Measurements from ENCODE around the gene IP6K2.

IP6K2 gene

DNA sequence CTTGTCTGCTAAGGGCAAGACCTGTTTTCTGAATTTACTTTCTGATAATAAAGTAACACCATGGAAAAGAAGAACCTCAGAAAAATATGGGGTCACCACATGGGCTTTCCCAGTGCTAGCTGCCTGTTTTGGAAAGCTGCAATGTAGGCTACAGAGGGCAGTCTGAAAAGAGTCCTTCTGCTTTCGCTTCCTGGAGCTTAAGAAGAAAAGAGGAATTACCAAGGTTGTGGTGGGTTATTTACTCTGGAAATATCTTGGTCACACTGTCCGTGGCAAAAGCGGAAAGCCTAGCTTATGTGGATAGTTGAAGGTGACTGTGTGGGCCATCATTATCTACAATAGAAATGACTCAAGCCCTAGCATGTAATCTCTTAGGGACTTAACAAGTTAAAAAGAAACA lies 31.7 kb upstream of the IP6K2 start:
- no peak overlapping the region for H3K27ac ChIP-seq (ENCODE audit: low read depth, low read length, poor library complexity, severe bottlenecking)
- no peaks in the 10 kb centered on the region for H3K27me3 ChIP-seq (ENCODE audit: insufficient read depth, low read length)
- no peak overlapping the region for H3K4me3 ChIP-seq (ENCODE audit: low read depth, low read length, poor library complexity, severe bottlenecking)
- no peaks in the 10 kb centered on the region for H3K9me2 ChIP-seq (ENCODE audit: low read depth, low read length)
- no peaks in the 10 kb centered on the region for H3F3A ChIP-seq (ENCODE audit: insufficient read depth, low read length)
- H3K4me2 ChIP-seq (ENCODE audit: low read length), result no peak overlapping the region
- peaks cover 29% of the 10 kb centered on the region for H3K36me3 ChIP-seq (ENCODE audit: insufficient read depth, low read length)
- no peaks in the 10 kb centered on the region for H3K9me3 ChIP-seq (ENCODE audit: low read length)
- H2AFZ ChIP-seq (ENCODE audit: low read length), result no peak overlapping the region
- no peak overlapping the region for H3K9ac ChIP-seq (ENCODE audit: low read length)
- no peak for TF ChIP-seq EZH2 (IDR thresholded peaks at IDR 0.05; ENCODE audit: borderline replicate concordance, low read length)
- TF ChIP-seq, protein P1, sequence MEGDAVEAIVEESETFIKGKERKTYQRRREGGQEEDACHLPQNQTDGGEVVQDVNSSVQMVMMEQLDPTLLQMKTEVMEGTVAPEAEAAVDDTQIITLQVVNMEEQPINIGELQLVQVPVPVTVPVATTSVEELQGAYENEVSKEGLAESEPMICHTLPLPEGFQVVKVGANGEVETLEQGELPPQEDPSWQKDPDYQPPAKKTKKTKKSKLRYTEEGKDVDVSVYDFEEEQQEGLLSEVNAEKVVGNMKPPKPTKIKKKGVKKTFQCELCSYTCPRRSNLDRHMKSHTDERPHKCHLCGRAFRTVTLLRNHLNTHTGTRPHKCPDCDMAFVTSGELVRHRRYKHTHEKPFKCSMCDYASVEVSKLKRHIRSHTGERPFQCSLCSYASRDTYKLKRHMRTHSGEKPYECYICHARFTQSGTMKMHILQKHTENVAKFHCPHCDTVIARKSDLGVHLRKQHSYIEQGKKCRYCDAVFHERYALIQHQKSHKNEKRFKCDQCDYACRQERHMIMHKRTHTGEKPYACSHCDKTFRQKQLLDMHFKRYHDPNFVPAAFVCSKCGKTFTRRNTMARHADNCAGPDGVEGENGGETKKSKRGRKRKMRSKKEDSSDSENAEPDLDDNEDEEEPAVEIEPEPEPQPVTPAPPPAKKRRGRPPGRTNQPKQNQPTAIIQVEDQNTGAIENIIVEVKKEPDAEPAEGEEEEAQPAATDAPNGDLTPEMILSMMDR (IDR thresholded peaks at IDR 0.05; ENCODE audit: low read length), result no peak
- H3K79me2 ChIP-seq (ENCODE audit: insufficient read depth, low read length), result no peaks in the 10 kb centered on the region
- no peaks in the 10 kb centered on the region for H4K20me1 ChIP-seq (ENCODE audit: insufficient read depth, low read length)
- peaks cover 6% of the 10 kb centered on the region for H3K4me1 ChIP-seq (ENCODE audit: insufficient read depth, low read length, severe bottlenecking)

DNA sequence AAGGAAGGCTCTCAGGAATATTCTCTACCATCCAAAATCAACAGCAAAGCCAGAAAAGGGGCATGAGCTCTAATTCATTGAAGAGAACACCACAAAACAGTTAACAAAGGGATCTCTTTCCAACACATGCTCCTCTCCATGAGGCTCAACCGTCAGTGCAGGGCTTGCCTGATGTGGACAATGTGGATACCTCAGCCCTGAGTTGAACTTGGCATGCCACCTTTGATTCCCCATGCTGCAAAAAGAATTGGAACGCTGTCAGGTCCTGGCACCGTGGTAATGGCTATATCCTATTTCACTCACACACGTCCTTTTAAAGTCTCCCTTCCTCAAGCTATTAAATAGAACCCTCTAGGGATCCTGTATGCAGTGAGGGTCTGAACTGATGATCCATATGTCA lies 30.7 kb upstream of the IP6K2 start:
- no peak overlapping the region for H3K9ac ChIP-seq (ENCODE audit: low read length)
- no peaks in the 10 kb centered on the region for H3K9me2 ChIP-seq (ENCODE audit: low read depth, low read length)
- H2AFZ ChIP-seq (ENCODE audit: low read length), result no peak overlapping the region
- no peaks in the 10 kb centered on the region for H3K27me3 ChIP-seq (ENCODE audit: insufficient read depth, low read length)
- H3K36me3 ChIP-seq (ENCODE audit: insufficient read depth, low read length), result peaks cover 29% of the 10 kb centered on the region
- no peak for TF ChIP-seq EZH2 (IDR thresholded peaks at IDR 0.05; ENCODE audit: borderline replicate concordance, low read length)
- TF ChIP-seq, protein P1 (IDR thresholded peaks at IDR 0.05; ENCODE audit: low read length), result no peak
- H3K9me3 ChIP-seq (ENCODE audit: low read length), result no peaks in the 10 kb centered on the region
- H3K79me2 ChIP-seq (ENCODE audit: insufficient read depth, low read length), result no peaks in the 10 kb centered on the region
- H3F3A ChIP-seq (ENCODE audit: insufficient read depth, low read length), result no peaks in the 10 kb centered on the region
- H4K20me1 ChIP-seq (ENCODE audit: insufficient read depth, low read length), result no peaks in the 10 kb centered on the region
- H3K4me1 ChIP-seq (ENCODE audit: insufficient read depth, low read length, severe bottlenecking), result peaks cover 6% of the 10 kb centered on the region
- no peak overlapping the region for H3K4me3 ChIP-seq (ENCODE audit: low read depth, low read length, poor library complexity, severe bottlenecking)
- no peak overlapping the region for H3K4me2 ChIP-seq (ENCODE audit: low read length)
- H3K27ac ChIP-seq (ENCODE audit: low read depth, low read length, poor library complexity, severe bottlenecking), result no peak overlapping the region

DNA sequence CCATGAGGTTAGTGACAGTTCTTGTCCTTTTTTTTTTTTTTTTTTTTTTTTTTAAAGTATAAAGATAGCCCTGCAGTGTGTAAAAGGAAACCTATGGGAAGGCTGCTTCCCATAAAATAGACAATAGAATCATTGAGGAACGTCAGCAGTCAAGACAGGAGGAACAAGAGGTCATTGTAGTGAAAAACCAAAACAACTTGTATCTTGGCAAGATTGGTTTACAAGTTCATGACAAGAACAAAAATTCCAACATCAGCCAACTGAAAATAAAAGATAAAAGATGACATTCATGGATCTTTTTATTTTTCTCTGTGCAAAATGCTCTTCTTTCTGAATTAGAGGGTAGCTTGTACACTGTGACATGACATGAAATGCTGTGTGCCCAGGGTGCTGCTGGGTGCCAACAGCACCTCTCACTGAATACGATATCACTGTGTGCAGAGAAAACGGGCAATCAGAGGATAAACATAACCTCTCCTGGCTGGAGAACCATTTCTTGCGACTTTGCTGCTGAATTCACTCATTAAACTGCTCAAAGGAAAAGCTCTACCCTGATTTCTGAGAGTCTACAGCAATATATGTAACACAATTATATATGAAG lies 30.1 kb upstream of the IP6K2 start:
- H3F3A ChIP-seq (ENCODE audit: insufficient read depth, low read length), result no peaks in the 10 kb centered on the region
- H3K4me3 ChIP-seq (ENCODE audit: low read depth, low read length, poor library complexity, severe bottlenecking), result no peak overlapping the region
- TF ChIP-seq EZH2 (IDR thresholded peaks at IDR 0.05; ENCODE audit: borderline replicate concordance, low read length), result no peak
- TF ChIP-seq, protein P1 (IDR thresholded peaks at IDR 0.05; ENCODE audit: low read length), result no peak
- H2AFZ ChIP-seq (ENCODE audit: low read length), result no peak overlapping the region
- no peaks in the 10 kb centered on the region for H3K9me2 ChIP-seq (ENCODE audit: low read depth, low read length)
- no peak overlapping the region for H3K27ac ChIP-seq (ENCODE audit: low read depth, low read length, poor library complexity, severe bottlenecking)
- no peaks in the 10 kb centered on the region for H3K9me3 ChIP-seq (ENCODE audit: low read length)
- no peak overlapping the region for H3K9ac ChIP-seq (ENCODE audit: low read length)
- no peaks in the 10 kb centered on the region for H3K27me3 ChIP-seq (ENCODE audit: insufficient read depth, low read length)
- H3K79me2 ChIP-seq (ENCODE audit: insufficient read depth, low read length), result no peaks in the 10 kb centered on the region
- H4K20me1 ChIP-seq (ENCODE audit: insufficient read depth, low read length), result no peaks in the 10 kb centered on the region
- no peak overlapping the region for H3K4me2 ChIP-seq (ENCODE audit: low read length)
- peaks cover 29% of the 10 kb centered on the region for H3K36me3 ChIP-seq (ENCODE audit: insufficient read depth, low read length)
- H3K4me1 ChIP-seq (ENCODE audit: insufficient read depth, low read length, severe bottlenecking), result peaks cover 6% of the 10 kb centered on the region
